Measurements from ENCODE around the gene LRRK2.
"Not testable (repeated sequence)": the region's sequence is repeated elsewhere in the genome, so short reads cannot be mapped to it uniquely, and the experiment has no call there.

The LRRK2 gene

GRCh38 chr12:40229690-40230651 is 5.2 kb downstream of the LRRK2 start:
- Histone ChIP-seq H3K4me3 (ENCODE audit: low read depth, low read length) (no peak overlapping the region), H3K36me3 (ENCODE audit: control insufficient read depth, insufficient read depth, low read length) (no peaks in the 10 kb centered on the region), H3K27me3 (ENCODE audit: control insufficient read depth, insufficient read depth, low read length) (peaks cover 19% of the 10 kb centered on the region), H3K9me3 (ENCODE audit: control insufficient read depth, insufficient read depth, low read depth, low read length) (no peaks in the 10 kb centered on the region), H3K4me1 (ENCODE audit: control insufficient read depth, insufficient read depth, low read length) (no peaks in the 10 kb centered on the region), H3K9ac (ENCODE audit: low read length) (no peak overlapping the region), H3K27ac (ENCODE audit: low read depth, low read length) (no peak overlapping the region)

GRCh38 chr12:40232602-40233001 is 7.8 kb downstream of the LRRK2 start:
- no peaks in the 10 kb centered on the region for H3K4me1 ChIP-seq (ENCODE audit: control insufficient read depth, insufficient read depth, low read length)
- H3K4me3 ChIP-seq (ENCODE audit: low read depth, low read length) = no peak overlapping the region

DNA sequence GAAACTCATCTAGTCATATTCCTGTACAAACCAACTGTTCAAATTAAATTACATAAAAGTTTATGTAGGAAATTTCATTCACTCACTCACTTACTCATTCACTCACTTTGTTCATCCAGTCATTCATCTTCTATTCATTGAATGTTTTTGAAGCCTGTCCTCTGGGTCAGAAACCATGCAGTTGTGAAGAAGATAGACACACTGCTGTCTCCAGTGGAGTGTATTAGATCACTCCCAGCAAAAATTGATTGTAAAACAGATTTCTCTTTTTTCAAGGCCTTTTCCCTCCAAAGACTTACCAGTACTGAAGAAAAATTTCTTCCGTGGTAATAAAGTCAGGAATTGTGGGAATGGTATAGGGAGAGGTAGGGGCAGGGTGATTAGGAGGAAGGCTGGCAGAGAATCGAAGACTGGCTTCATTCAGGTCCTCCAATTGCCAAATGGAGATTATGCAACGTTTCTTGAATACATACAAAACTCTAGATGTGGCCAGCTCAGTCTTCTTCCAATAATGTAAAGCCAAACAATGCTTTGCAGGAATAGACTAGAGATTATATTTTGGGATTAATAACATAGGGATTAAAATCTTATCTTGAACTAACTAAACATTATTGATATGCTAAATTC is 9.1 kb downstream of the LRRK2 start:
- no peak overlapping the region for H3K27ac ChIP-seq (ENCODE audit: low read depth, low read length)
- H3K9me3 ChIP-seq (ENCODE audit: control insufficient read depth, insufficient read depth, low read depth, low read length) = no peaks in the 10 kb centered on the region
- no peak overlapping the region for H3K4me3 ChIP-seq (ENCODE audit: low read depth, low read length)
- H3K36me3 ChIP-seq (ENCODE audit: control insufficient read depth, insufficient read depth, low read length) = no peaks in the 10 kb centered on the region
- no peak overlapping the region for H3K9ac ChIP-seq (ENCODE audit: low read length)
- H3K27me3 ChIP-seq (ENCODE audit: control insufficient read depth, insufficient read depth, low read length) = no peaks in the 10 kb centered on the region
- no peaks in the 10 kb centered on the region for H3K4me1 ChIP-seq (ENCODE audit: control insufficient read depth, insufficient read depth, low read length)

More at GRCh38 chr12:40232602-40233001, 7.8 kb downstream of the LRRK2 start:
- Histone ChIP-seq H3K36me3 (ENCODE audit: control insufficient read depth, insufficient read depth, low read length) (no peaks in the 10 kb centered on the region), H3K9ac (ENCODE audit: low read length) (no peak overlapping the region), H3K27ac (ENCODE audit: low read depth, low read length) (no peak overlapping the region), H3K27me3 (ENCODE audit: control insufficient read depth, insufficient read depth, low read length) (no peaks in the 10 kb centered on the region), H3K9me3 (ENCODE audit: control insufficient read depth, insufficient read depth, low read depth, low read length) (no peaks in the 10 kb centered on the region)

DNA sequence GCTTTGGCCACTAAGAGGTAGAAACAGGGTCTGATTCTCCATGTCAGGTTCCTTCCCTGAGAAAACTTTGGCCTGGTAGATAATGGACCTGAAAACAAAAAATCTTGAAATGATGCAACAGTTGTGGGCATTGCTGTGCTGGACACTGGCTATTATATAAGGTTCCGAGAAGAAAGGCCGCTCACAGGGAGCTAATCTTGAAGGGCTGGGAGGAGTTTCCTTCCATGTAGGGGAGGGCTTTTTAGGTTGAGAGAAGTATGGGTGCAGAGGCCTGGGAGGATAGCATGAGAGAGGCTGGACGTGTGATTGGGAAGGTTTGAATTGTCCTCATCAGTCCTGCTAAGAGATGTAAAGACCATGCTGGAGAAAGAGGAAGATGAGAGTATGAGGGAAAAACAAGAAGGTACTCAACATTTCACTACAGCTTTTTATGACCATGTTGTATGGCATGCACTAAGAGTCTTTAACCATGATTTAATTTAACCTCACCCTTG is 11.6 kb downstream of the LRRK2 start:
- no peaks in the 10 kb centered on the region for H3K36me3 ChIP-seq (ENCODE audit: control insufficient read depth, insufficient read depth, low read length)
- H3K27ac ChIP-seq (ENCODE audit: low read depth, low read length) = no peak overlapping the region
- H3K4me1 ChIP-seq (ENCODE audit: control insufficient read depth, insufficient read depth, low read length) = no peaks in the 10 kb centered on the region
- H3K9me3 ChIP-seq (ENCODE audit: control insufficient read depth, insufficient read depth, low read depth, low read length) = no peaks in the 10 kb centered on the region
- no peaks in the 10 kb centered on the region for H3K27me3 ChIP-seq (ENCODE audit: control insufficient read depth, insufficient read depth, low read length)
- H3K4me3 ChIP-seq (ENCODE audit: low read depth, low read length) = no peak overlapping the region
- H3K9ac ChIP-seq (ENCODE audit: low read length) = no peak overlapping the region

DNA sequence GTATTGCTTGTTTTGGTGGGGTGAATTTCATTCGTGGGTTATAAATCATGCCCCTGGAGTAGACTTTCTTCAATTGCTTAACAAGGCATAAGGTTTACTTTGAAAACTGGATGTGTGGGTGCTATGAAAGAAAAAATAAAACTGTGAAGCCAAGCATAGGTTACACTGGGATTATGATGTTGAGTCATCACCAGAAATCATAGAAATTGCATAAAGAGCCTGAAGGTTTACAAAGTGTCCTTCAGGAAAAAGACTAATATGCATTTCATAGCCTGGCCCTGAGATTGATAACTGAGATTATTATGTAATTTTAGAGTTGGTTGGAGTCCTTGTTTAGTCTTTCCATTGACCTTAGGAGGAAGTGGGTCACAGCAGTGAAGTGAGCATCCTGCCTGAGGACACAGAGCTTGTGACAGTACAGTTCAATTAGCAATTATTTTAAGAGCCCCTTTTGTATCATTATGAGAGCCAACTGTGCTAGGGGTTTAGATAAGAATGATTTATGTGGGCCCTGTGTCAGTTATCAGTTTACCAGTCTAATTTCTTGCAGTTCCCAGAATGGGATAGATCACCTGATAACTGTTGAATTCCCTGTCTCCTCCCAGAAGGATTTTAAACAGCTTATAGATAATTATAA is 13.6 kb downstream of the LRRK2 start:
- H3K36me3 ChIP-seq (ENCODE audit: control insufficient read depth, insufficient read depth, low read length) = no peaks in the 10 kb centered on the region
- H3K4me3 ChIP-seq (ENCODE audit: low read depth, low read length) = no peak overlapping the region
- H3K4me1 ChIP-seq (ENCODE audit: control insufficient read depth, insufficient read depth, low read length) = no peaks in the 10 kb centered on the region
- no peak overlapping the region for H3K9ac ChIP-seq (ENCODE audit: low read length)
- no peak overlapping the region for H3K27ac ChIP-seq (ENCODE audit: low read depth, low read length)
- no peaks in the 10 kb centered on the region for H3K27me3 ChIP-seq (ENCODE audit: control insufficient read depth, insufficient read depth, low read length)
- no peaks in the 10 kb centered on the region for H3K9me3 ChIP-seq (ENCODE audit: control insufficient read depth, insufficient read depth, low read depth, low read length)

DNA sequence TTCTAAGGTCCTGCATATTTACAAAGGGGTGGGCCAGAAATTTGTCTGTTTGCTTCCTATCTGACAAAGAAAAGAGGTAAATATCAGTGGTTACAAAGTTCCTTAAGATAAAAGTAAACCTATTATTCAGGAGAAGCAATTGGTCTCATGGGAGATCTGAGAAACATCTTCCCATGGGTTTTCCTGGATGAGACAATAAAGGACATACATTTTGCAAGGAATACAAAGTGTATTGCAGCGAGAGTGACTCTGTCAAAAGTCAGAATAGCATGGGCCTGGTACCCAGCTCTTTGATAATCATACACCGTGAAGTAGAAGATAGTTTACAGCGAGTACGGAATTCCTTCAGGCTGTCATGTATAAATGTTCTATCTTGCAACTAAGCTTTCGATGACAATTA is 14.2 kb downstream of the LRRK2 start:
- no peaks in the 10 kb centered on the region for H3K4me1 ChIP-seq (ENCODE audit: control insufficient read depth, insufficient read depth, low read length)
- no peaks in the 10 kb centered on the region for H3K36me3 ChIP-seq (ENCODE audit: control insufficient read depth, insufficient read depth, low read length)
- no peak overlapping the region for H3K4me3 ChIP-seq (ENCODE audit: low read depth, low read length)
- no peak overlapping the region for H3K9ac ChIP-seq (ENCODE audit: low read length)
- H3K27ac ChIP-seq (ENCODE audit: low read depth, low read length) = no peak overlapping the region
- no peaks in the 10 kb centered on the region for H3K9me3 ChIP-seq (ENCODE audit: control insufficient read depth, insufficient read depth, low read depth, low read length)
- no peaks in the 10 kb centered on the region for H3K27me3 ChIP-seq (ENCODE audit: control insufficient read depth, insufficient read depth, low read length)

- no peak overlapping the region for H3K27ac ChIP-seq (ENCODE audit: low read depth, low read length)
Observed at GRCh38 chr12:40240779-40241178, 16.0 kb downstream of the LRRK2 start.

DNA sequence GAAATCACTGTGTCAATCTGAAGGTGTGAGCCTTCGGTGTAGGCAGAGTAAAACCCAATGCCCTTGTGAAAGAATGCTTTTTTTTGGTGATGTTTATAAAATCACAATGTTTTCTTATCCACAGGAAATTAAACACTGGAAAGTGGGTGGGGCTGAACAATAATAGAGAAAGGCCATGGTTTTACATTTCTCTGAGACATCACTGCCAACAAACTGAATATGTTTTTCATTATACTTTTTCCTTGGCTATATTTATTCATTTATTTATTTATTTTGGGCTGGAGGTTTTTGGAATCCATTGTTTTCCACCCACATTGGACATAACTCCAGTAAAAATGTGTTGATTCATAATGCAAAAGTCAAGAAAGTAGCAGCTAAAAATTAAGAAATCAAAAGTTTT is 16.9 kb downstream of the LRRK2 start:
- Histone ChIP-seq H3K27me3 (ENCODE audit: control insufficient read depth, insufficient read depth, low read length) (no peaks in the 10 kb centered on the region), H3K4me1 (ENCODE audit: control insufficient read depth, insufficient read depth, low read length) (no peaks in the 10 kb centered on the region), H3K9me3 (ENCODE audit: control insufficient read depth, insufficient read depth, low read depth, low read length) (no peaks in the 10 kb centered on the region), H3K36me3 (ENCODE audit: control insufficient read depth, insufficient read depth, low read length) (no peaks in the 10 kb centered on the region), H3K4me3 (ENCODE audit: low read depth, low read length) (no peak overlapping the region), H3K27ac (ENCODE audit: low read depth, low read length) (no peak overlapping the region), H3K9ac (ENCODE audit: low read length) (no peak overlapping the region)

More at GRCh38 chr12:40240779-40241178, 16.0 kb downstream of the LRRK2 start:
- Histone ChIP-seq H3K4me1 (ENCODE audit: control insufficient read depth, insufficient read depth, low read length) (no peaks in the 10 kb centered on the region), H3K4me3 (ENCODE audit: low read depth, low read length) (no peak overlapping the region), H3K9me3 (ENCODE audit: control insufficient read depth, insufficient read depth, low read depth, low read length) (no peaks in the 10 kb centered on the region), H3K9ac (ENCODE audit: low read length) (no peak overlapping the region), H3K27me3 (ENCODE audit: control insufficient read depth, insufficient read depth, low read length) (no peaks in the 10 kb centered on the region), H3K36me3 (ENCODE audit: control insufficient read depth, insufficient read depth, low read length) (no peaks in the 10 kb centered on the region)

DNA sequence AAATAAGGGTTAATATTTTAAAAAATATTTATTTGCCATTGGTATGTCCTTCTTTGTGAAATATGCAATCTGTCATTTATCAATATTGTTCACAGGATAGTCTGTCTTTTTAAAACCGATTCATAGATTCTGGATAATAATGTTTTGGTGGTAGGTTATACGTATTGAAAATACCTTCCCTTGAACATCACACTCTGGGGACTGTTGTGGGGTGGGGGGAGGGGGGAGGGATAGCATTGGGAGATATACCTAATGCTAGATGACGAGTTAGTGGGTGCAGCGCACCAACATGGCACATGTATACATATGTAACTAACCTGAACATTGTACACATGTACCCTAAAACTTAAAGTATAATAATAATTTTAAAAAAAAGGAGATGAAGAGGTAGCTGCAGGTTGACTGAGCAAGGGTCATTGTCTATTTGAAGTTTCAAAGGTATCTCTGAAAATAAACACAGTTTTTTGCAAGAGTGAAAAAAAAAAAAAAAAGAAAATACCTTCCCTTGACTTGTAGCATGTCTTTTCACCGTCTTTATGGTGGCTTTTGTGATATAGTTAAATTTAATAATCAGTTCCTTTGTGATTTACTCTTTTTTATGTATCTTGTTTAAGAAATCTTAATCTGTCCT is 19.8 kb downstream of the LRRK2 start:
- not testable (repeated sequence) for H3K4me1 ChIP-seq (ENCODE audit: control insufficient read depth, insufficient read depth, low read length); H3K9ac ChIP-seq (ENCODE audit: low read length); H3K27ac ChIP-seq (ENCODE audit: low read depth, low read length); H3K36me3 ChIP-seq (ENCODE audit: control insufficient read depth, insufficient read depth, low read length); H3K27me3 ChIP-seq (ENCODE audit: control insufficient read depth, insufficient read depth, low read length); H3K9me3 ChIP-seq (ENCODE audit: control insufficient read depth, insufficient read depth, low read depth, low read length); H3K4me3 ChIP-seq (ENCODE audit: low read depth, low read length)

- Histone ChIP-seq H3K9me3 (ENCODE audit: control insufficient read depth, insufficient read depth, low read depth, low read length) (no peaks in the 10 kb centered on the region), H3K36me3 (ENCODE audit: control insufficient read depth, insufficient read depth, low read length) (no peaks in the 10 kb centered on the region), H3K27ac (ENCODE audit: low read depth, low read length) (no peak overlapping the region), H3K4me3 (ENCODE audit: low read depth, low read length) (no peak overlapping the region), H3K27me3 (ENCODE audit: control insufficient read depth, insufficient read depth, low read length) (no peaks in the 10 kb centered on the region), H3K9ac (ENCODE audit: low read length) (no peak overlapping the region), H3K4me1 (ENCODE audit: control insufficient read depth, insufficient read depth, low read length) (no peaks in the 10 kb centered on the region)
Observed at GRCh38 chr12:40248034-40248433, 23.2 kb downstream of the LRRK2 start.
